Muscle of leg (tissue), 11 donors: ENCODE measurements around the gene SF3B4. TPM values are rescaled to one million over a fixed set of nuclear protein-coding genes. Genes with fewer than 3 reads are reported as not detected.

Experiments
- DNase-seq: peaks from one replicate; pipeline ENCODE4 v3.0.0; 2013
- H3K27ac ChIP-seq: one replicate; pipeline ENCODE4 v1.5.1; 2013; ENCODE audit warnings: mild to moderate bottlenecking, low read length, control low read depth
- H3K27me3 ChIP-seq: one replicate; pipeline ENCODE4 v1.6.1; 2013; ENCODE audit warnings: low read length; ENCODE audit not compliant: control insufficient read depth, insufficient read depth
- H3K36me3 ChIP-seq: one replicate; pipeline ENCODE4 v1.6.1; 2013; ENCODE audit warnings: low read length; ENCODE audit not compliant: control insufficient read depth, insufficient read depth
- H3K4me1 ChIP-seq: one replicate; pipeline ENCODE4 v1.6.1; 2013; ENCODE audit warnings: low read length; ENCODE audit not compliant: control insufficient read depth, insufficient read depth
- H3K4me3 ChIP-seq: one replicate; pipeline ENCODE4 v1.5.1; 2013; ENCODE audit warnings: low read length, control low read depth
- H3K9me3 ChIP-seq: replicated peaks from 2 replicates; pipeline ENCODE4 v1.6.1; 2013; ENCODE audit warnings: low read depth, low read length; ENCODE audit not compliant: control insufficient read depth
- WGBS: methylation state at CpG from one replicate; pipeline ENCODE4 v1.1.5; 2013; ENCODE audit warnings: missing lambda C conversion rate; ENCODE audit not compliant: insufficient coverage; 5-methylcytosine and 5-hydroxymethylcytosine counted together
- polyA plus RNA-seq, 8 donors: library from polyadenylated mRNA; unstranded; fragments of 120-200 nt; gene quantifications; one replicate each; pipeline versions ENCODE4 v1.2.1 to v1.2.3, GENCODE V29; 2013; ENCODE audit warnings: inconsistent platforms in 1 of 8, low replicate concordance in 1 of 8; ENCODE audit not compliant: insufficient read length in 8 of 8, insufficient read depth in 1 of 8
- total RNA-seq: library from RNA; stranded (reverse); fragments of 120-200 nt; gene quantifications from one replicate; pipeline ENCODE4 v1.2.4, GENCODE V29; 2013

Gene SF3B4
- total and polyA plus RNA-seq, 9 donors = 7.1 to 55.0 (median 42.5) TPM

DNA sequence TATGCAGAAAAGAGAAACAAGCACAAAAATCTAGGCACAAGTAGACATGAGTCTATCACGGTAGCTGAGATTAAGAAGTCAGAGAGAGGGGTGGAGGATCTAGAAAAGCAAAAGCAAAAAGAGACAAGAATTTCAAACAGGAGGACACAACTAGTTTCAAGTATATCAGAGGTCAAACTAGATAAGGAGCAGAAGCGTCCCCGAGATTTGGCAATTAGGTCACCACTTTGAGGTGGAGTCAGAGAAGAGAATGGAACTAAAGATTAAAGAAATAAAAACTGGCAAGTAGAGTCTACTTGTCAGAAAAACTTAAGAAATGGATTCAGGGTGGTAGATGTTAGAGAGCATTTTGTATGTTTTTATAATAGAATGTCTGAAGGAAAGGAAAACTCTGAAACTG is 2.3 kb downstream of the SF3B4 start:
- 100% methylated on average over 2 of the region's 3 CpGs for WGBS

DNA sequence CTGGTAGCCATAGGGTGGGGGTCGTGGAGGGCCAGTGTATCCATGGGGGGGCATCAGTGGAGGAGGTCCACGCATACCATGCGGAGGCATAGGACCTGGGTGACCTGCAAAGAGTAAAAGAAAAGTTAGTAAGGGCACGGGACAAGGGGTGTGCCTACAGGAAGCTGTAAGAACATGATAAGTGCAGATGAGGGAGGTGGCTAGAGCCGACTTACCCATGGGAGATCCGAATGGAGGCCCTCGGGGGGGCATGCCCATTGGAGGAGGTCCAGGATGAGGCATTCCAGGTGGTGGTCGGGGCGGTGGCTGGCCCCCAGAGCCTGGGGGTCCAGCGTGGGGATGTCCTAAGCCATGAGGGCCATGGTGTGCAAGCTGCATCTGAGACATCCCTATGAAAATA is 4.0 kb downstream of the SF3B4 start:
- Histone ChIP-seq H3K27me3 (no peaks in the 10 kb centered on the region), H3K9me3 (no peaks in the 10 kb centered on the region), H3K27ac (no peak overlapping the region), H3K4me3 (no peak overlapping the region), H3K4me1 (peaks cover 17% of the 10 kb centered on the region), H3K36me3 (peaks cover 43% of the 10 kb centered on the region)
- DNase-seq = no peak
- 89% methylated on average over 5 of the region's 10 CpGs for WGBS

More for the DNA sequence above, 2.3 kb downstream of the SF3B4 start:
- H3K27ac ChIP-seq = no peak overlapping the region
- no peaks in the 10 kb centered on the region for H3K27me3 ChIP-seq
- no peak overlapping the region for H3K4me3 ChIP-seq
- no peak for DNase-seq
- peaks cover 31% of the 10 kb centered on the region for H3K4me1 ChIP-seq
- no peaks in the 10 kb centered on the region for H3K9me3 ChIP-seq
- peaks cover 51% of the 10 kb centered on the region for H3K36me3 ChIP-seq

DNA sequence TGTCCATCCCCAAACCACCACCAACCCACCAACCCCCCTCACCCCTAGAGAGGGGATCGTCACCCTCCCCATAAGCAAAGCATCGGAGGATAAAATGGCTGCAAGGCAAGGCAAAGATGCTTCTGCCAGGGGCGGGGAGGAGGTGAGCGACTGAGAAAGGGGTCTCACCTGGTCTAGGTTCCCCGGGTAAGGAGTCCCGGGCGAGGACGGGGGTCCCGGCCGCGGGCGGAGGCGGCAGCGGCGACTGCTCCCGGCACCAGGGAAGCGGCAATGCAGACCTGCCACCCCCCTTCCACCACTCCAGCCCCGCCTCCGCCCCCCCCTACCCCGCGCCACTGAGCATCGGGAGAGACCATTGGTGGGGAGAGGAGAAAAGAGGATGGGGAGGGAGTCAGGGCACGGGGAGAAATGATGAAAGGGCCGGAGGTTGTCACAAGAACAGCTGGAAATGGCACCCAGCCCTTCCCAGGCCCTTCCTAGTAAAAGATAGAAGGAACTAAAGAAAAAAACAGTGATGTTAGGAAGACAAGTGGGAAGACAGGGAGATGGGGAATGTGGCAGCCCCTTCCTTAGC is 9.9 kb downstream of the SF3B4 start, which contains the start of gene SV2A:
Gene SV2A, minus strand, starts transcription at position 274 of the 574 bp plus-strand sequence. CDS start 4,004 bp downstream, outside the sequence.
- peaks cover 5% of the 10 kb centered on the region for H3K36me3 ChIP-seq
- WGBS = 0% methylated on average over 1 of the region's 24 CpGs
- H3K27me3 ChIP-seq = peaks cover 5% of the 10 kb centered on the region
- H3K27ac ChIP-seq = no peak within 1 kb of the TSS
- peak; percentile 75 for DNase-seq
- no peaks in the 10 kb centered on the region for H3K9me3 ChIP-seq
- H3K4me3 ChIP-seq = peak within 1 kb of the TSS; percentile 47
- peaks cover 16% of the 10 kb centered on the region for H3K4me1 ChIP-seq

DNA sequence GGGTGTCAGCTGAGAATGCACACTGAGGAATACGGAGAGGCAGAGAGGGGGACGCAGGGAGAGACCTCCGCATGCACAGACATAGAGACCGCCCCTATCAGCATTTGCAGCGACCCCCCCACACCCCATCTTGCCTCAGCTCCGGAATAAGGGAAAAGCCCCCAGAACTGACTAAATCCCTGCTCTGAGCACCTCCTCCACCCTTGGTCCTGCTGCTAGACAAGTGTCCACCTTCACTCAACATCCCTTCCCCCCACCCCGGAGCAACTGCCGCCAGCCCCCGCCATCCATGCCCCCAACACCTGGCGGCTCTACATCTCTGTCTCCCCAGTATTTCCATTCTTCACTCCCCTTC is 10.7 kb downstream of the SF3B4 start:
- no peak overlapping the region for H3K27ac ChIP-seq
- no peaks in the 10 kb centered on the region for H3K9me3 ChIP-seq
- 2% methylated on average over 9 of the region's 10 CpGs for WGBS
- peak overlapping the region; percentile 47 for H3K4me3 ChIP-seq
- H3K27me3 ChIP-seq = peaks cover 5% of the 10 kb centered on the region
- H3K4me1 ChIP-seq = peaks cover 16% of the 10 kb centered on the region
- no peak for DNase-seq
- H3K36me3 ChIP-seq = no peaks in the 10 kb centered on the region

DNA sequence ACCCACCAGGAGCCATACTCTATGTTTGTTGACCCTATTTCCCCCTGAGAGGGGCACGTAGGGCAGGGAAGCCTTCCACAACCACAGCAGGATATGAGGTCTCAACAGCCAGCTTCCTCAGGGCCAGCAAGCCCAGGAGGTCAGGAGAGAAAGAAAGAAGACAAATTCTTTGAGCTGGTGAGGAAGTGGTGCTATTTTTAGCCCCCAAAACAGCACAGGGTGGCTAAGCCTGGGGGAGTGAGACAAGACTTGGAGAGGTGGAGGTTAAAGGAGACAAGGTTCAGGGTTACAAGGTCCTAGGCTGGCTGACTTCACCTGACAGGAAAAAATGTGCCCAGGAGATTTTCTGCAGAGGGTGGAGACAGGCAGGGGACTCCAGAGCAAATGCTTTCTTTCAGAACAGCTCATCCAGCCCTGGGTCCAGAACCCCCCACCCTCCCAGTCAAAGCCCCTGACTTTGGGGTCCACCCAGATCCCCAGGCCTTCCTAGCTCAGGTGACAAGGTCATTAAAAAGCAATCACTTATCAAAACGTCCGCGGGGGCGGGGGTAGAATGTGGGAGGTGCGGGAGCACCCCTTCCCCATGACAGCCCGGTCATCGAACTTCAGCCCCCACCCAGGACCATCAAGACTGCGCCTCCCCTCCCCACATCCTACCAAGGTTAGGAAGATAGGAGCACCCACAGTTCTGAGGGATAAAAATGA is 11.3 kb downstream of the SF3B4 start:
- Histone ChIP-seq H3K4me1 (peaks cover 16% of the 10 kb centered on the region), H3K4me3 (peak overlapping the region; percentile 47), H3K36me3 (no peaks in the 10 kb centered on the region), H3K9me3 (no peaks in the 10 kb centered on the region), H3K27me3 (peaks cover 5% of the 10 kb centered on the region), H3K27ac (no peak overlapping the region)
- DNase-seq = no peak
- no CpG with 5 or more reads among the region's 9 CpGs for WGBS

DNA sequence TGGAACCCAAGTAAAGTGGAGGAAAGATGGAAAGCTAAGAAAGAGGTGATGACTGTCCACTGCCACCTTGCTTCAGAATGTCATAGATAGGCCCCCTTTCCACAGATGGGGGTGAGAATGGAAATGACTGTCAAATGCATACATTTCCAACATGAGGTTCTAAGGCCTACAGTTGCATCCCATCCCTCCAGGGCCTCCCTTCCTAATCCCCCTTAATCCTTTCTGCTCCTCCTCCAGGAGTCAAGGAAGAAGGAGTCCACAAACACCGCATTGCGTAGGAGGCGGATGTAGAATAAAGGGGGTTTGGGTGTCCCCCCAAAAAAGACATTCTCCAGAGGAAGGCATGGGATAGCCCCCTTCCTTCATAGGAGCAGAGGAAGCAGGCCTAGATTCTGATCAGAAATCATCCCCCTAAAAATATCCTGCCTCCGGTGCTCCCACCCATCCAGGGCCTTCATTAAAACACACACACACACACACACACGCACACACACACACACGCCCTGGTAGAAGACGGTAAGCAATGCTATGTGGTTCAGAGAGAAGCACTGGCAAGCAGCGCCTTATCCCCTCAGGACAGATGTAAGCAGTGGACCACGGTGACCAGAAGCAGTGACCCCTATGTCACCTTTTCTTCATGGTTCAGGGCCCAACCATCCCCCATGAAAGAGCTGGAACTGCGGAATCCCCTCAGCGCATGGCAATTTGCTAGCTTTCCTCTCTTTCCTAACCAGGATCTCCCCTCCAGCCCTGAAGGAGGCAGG is 12.0 kb downstream of the SF3B4 start:
- DNase-seq = no peak
- H3K4me3 ChIP-seq = no peak overlapping the region
- H3K27me3 ChIP-seq = peaks cover 5% of the 10 kb centered on the region
- no peaks in the 10 kb centered on the region for H3K9me3 ChIP-seq
- peaks cover 16% of the 10 kb centered on the region for H3K4me1 ChIP-seq
- H3K27ac ChIP-seq = no peak overlapping the region
- 55% methylated on average over 5 of the region's 11 CpGs for WGBS
- H3K36me3 ChIP-seq = peaks cover 1% of the 10 kb centered on the region

DNA sequence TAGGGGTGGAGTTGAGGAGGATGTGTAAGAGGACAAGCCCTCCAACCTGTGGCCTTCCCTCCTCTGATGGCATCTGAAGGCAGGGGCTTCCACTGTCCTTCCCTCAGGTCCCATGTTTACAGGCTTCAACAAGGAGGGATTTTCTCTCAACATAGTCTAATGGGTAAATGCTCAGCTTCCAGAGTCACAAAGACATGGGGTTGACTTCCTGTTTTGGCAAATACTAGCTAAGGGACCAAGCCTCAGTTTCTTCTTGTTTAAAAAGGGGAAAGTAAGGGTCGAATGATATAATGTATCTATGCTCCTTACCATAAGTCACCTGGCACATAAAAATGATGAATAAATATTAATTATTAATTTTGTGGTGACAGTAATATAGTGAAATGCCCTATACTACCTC is 13.1 kb downstream of the SF3B4 start:
- DNase-seq = no peak
- H3K4me3 ChIP-seq = no peak overlapping the region
- H3K27me3 ChIP-seq = peaks cover 5% of the 10 kb centered on the region
- H3K27ac ChIP-seq = no peak overlapping the region
- peaks cover 3% of the 10 kb centered on the region for H3K36me3 ChIP-seq
- no CpG with 5 or more reads among the region's 1 CpG for WGBS
- no peaks in the 10 kb centered on the region for H3K9me3 ChIP-seq
- peaks cover 16% of the 10 kb centered on the region for H3K4me1 ChIP-seq

DNA sequence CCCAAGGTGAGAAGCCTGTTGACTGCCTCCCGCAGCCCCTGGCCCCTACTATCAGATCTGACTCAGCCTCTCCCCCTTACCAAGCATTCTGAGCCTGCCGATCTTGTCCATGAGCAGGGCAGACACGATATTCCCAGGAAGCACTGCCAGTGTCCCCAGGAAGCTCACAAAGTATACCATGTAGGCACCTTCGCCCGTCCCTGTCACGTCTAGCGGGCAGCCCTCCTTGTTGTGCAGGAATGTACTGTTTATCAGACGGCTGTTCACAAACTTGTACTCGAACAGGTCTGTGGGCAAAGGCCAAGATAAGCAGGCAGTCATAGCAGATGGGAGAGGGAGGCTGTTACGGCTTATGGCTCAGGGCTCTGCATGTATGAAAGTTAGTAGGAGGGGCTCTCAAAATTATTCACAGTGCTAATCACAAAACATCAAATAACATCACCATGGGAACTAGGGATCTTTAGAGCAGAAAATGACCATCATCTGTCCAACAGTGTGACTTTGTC is 21.0 kb downstream of the SF3B4 start:
- WGBS = 91% methylated on average over 9 of the region's 10 CpGs
- no peaks in the 10 kb centered on the region for H3K27me3 ChIP-seq
- no peaks in the 10 kb centered on the region for H3K9me3 ChIP-seq
- no peaks in the 10 kb centered on the region for H3K4me1 ChIP-seq
- no peak overlapping the region for H3K4me3 ChIP-seq
- no peak for DNase-seq
- H3K36me3 ChIP-seq = peaks cover 12% of the 10 kb centered on the region
- H3K27ac ChIP-seq = no peak overlapping the region

DNA sequence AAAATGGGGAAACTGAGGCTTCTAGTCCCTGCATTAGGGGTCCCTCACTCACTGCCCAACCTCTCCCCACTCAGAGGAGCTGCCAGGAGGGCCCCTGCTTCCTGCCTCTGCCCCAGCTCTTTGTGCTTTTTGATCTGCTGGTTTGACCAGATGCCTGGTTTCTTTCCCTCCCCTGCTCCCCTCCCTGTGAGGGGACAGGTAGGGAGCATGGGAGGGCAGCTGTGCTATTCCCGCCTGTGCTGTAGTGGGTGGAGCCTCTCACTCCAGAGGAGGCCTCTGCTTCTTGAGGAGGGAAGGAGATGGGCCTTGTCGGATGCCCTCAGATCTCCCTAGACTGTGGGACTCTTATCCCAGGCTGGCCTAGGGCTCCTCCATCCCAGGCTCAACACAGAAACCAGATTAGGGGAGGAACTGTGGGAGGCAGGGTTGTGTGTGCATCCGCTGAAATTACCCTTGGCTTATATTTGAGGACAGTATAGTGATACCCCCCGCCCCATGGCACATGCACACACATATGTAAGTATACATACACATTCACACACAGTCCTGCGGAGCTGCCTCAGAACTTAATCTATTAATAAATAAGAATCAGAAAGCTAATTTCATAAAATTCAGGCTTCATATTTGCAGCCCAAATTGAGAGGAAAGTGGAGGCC is 23.6 kb downstream of the SF3B4 start:
- no peak for DNase-seq
- Histone ChIP-seq H3K27me3 (no peaks in the 10 kb centered on the region), H3K9me3 (no peaks in the 10 kb centered on the region), H3K36me3 (peaks cover 9% of the 10 kb centered on the region), H3K4me3 (no peak overlapping the region), H3K27ac (no peak overlapping the region), H3K4me1 (peaks cover 6% of the 10 kb centered on the region)
- WGBS = no CpG with 5 or more reads among the region's 5 CpGs
